ENCODE data around the gene DSG2.

DNA sequence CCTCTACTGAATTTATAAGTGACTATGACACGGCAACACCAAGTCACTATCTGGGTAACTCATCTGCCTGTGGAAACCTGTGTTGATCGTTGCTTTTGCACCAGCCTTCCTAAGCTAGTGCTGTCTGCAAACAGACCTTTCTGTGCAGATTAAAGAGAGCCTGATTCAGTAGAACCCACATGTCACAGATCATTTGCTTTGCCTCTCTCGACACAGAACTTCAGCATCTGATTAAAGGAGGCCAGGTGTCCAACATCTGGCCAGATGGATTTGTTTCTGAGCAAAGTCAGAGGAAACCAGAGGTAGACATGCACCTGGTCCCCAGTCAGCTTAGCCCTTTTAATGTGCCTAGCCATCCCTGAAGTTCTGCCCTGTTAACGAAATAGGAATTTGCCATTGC is 78.7 kb downstream of the DSG2 start:
- TF ChIP-seq, protein P1, sequence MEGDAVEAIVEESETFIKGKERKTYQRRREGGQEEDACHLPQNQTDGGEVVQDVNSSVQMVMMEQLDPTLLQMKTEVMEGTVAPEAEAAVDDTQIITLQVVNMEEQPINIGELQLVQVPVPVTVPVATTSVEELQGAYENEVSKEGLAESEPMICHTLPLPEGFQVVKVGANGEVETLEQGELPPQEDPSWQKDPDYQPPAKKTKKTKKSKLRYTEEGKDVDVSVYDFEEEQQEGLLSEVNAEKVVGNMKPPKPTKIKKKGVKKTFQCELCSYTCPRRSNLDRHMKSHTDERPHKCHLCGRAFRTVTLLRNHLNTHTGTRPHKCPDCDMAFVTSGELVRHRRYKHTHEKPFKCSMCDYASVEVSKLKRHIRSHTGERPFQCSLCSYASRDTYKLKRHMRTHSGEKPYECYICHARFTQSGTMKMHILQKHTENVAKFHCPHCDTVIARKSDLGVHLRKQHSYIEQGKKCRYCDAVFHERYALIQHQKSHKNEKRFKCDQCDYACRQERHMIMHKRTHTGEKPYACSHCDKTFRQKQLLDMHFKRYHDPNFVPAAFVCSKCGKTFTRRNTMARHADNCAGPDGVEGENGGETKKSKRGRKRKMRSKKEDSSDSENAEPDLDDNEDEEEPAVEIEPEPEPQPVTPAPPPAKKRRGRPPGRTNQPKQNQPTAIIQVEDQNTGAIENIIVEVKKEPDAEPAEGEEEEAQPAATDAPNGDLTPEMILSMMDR (IDR thresholded peaks at IDR 0.05): no peak
- no peak for TF ChIP-seq POLR2A (IDR thresholded peaks at IDR 0.05)
